Gastroesophageal sphincter (tissue), 3 donors: ENCODE data around the gene PSMD8.

Source experiments
- CTCF ChIP-seq, 4 experiments: fragments of 200-600 bp in 2 of 4; fragments of 450-650 bp in 2 of 4; sonication (generic) in 1 of 4; IDR thresholded peaks; one replicate each; pipeline ENCODE4 v1.5.1; 2017 to 2019; ENCODE audit warnings: antibody characterized with exemption in 4 of 4, mild to moderate bottlenecking in 2 of 4, moderate library complexity in 2 of 4
- POLR2AphosphoS5 ChIP-seq: sonication (generic); formaldehyde crosslinking; IDR thresholded peaks from one replicate; pipeline ENCODE4 v1.6.1; 2017; ENCODE audit warnings: antibody characterized with exemption

DNA sequence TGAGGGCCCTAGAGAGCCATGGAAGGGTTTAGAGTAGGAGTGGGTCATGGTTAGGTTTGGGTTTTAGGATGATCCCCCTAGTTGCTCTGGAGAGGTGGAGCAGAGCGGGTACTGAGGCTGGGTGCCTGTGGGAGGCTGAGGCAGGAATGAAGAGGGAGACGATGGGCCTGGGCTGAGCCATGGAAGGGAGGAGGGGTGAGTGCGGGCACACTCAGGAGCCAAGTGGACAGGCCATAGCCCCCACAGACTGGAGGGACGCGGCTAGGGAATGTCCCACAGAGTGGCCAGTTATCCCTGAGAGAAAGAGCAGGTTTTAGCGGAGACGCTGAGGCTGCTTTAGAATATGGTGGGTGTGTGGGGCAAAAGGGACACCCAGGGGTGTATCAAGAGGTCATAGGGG, 44.7 kb upstream of the PSMD8 start:
- TF ChIP-seq POLR2AphosphoS5 (no peak), CTCF (IDR thresholded peaks at IDR 0.05) (no peak)
